ENCODE results near the gene MYL7.

The MYL7 gene

GRCh38 chr7:44140341-44140740, 791 bp downstream of the MYL7 start:
- Histone ChIP-seq H3K9me2 (replicated peaks; ENCODE audit: insufficient read depth, low read length) (no peaks in the 10 kb centered on the region), H3F3A (ENCODE audit: insufficient read depth) (no peaks in the 10 kb centered on the region), H3K27ac (ENCODE audit: low read depth, low read length) (no peak overlapping the region), H4K20me1 (ENCODE audit: low read depth, low read length) (no peaks in the 10 kb centered on the region), H3K9ac (ENCODE audit: low read length) (no peak overlapping the region), H3K36me3 (ENCODE audit: low read length) (no peaks in the 10 kb centered on the region), H3K4me3 (ENCODE audit: insufficient read depth, low read length, poor library complexity, severe bottlenecking) (no peak overlapping the region), H3K27me3 (ENCODE audit: low read length) (no peaks in the 10 kb centered on the region), H2AFZ (ENCODE audit: low read depth, low read length, severe bottlenecking) (no peak overlapping the region), H3K9me3 (ENCODE audit: insufficient read depth, low read length) (no peaks in the 10 kb centered on the region), H3K79me2 (ENCODE audit: insufficient read depth, low read length) (no peaks in the 10 kb centered on the region), H3K4me2 (ENCODE audit: low read depth, low read length, poor library complexity, severe bottlenecking) (no peak overlapping the region)
- TF ChIP-seq EZH2phosphoT487 (conservative IDR thresholded peaks at IDR 0.05; ENCODE audit: low read length) (no peak), CTCF (IDR thresholded peaks at IDR 0.05; ENCODE audit: insufficient read depth, low read length, poor library complexity, severe bottlenecking) (no peak)

- Histone ChIP-seq H3K9ac (ENCODE audit: low read length) (no peak overlapping the region), H3K36me3 (ENCODE audit: low read length) (no peaks in the 10 kb centered on the region), H2AFZ (ENCODE audit: low read depth, low read length, severe bottlenecking) (no peak overlapping the region), H4K20me1 (ENCODE audit: low read depth, low read length) (no peaks in the 10 kb centered on the region), H3F3A (ENCODE audit: insufficient read depth) (no peaks in the 10 kb centered on the region), H3K9me3 (ENCODE audit: insufficient read depth, low read length) (no peaks in the 10 kb centered on the region), H3K27me3 (ENCODE audit: low read length) (no peaks in the 10 kb centered on the region), H3K79me2 (ENCODE audit: insufficient read depth, low read length) (no peaks in the 10 kb centered on the region), H3K9me2 (replicated peaks; ENCODE audit: insufficient read depth, low read length) (no peaks in the 10 kb centered on the region), H3K4me2 (ENCODE audit: low read depth, low read length, poor library complexity, severe bottlenecking) (no peak overlapping the region), H3K27ac (ENCODE audit: low read depth, low read length) (no peak overlapping the region), H3K4me3 (ENCODE audit: insufficient read depth, low read length, poor library complexity, severe bottlenecking) (no peak overlapping the region)
- TF ChIP-seq EZH2phosphoT487 (conservative IDR thresholded peaks at IDR 0.05; ENCODE audit: low read length) (no peak), CTCF (IDR thresholded peaks at IDR 0.05; ENCODE audit: insufficient read depth, low read length, poor library complexity, severe bottlenecking) (no peak)
Measured at GRCh38 chr7:44139311-44140010, 1.7 kb downstream of the MYL7 start.

- Histone ChIP-seq H3K27me3 (ENCODE audit: low read length) (no peaks in the 10 kb centered on the region), H3K9ac (ENCODE audit: low read length) (no peak overlapping the region), H3K4me3 (ENCODE audit: insufficient read depth, low read length, poor library complexity, severe bottlenecking) (no peak overlapping the region), H3K36me3 (ENCODE audit: low read length) (no peaks in the 10 kb centered on the region), H4K20me1 (ENCODE audit: low read depth, low read length) (no peaks in the 10 kb centered on the region), H3K4me2 (ENCODE audit: low read depth, low read length, poor library complexity, severe bottlenecking) (no peak overlapping the region), H2AFZ (ENCODE audit: low read depth, low read length, severe bottlenecking) (no peak overlapping the region), H3K9me2 (replicated peaks; ENCODE audit: insufficient read depth, low read length) (no peaks in the 10 kb centered on the region), H3F3A (ENCODE audit: insufficient read depth) (no peaks in the 10 kb centered on the region), H3K27ac (ENCODE audit: low read depth, low read length) (no peak overlapping the region), H3K9me3 (ENCODE audit: insufficient read depth, low read length) (no peaks in the 10 kb centered on the region), H3K79me2 (ENCODE audit: insufficient read depth, low read length) (no peaks in the 10 kb centered on the region)
- TF ChIP-seq EZH2phosphoT487 (conservative IDR thresholded peaks at IDR 0.05; ENCODE audit: low read length) (no peak), CTCF (IDR thresholded peaks at IDR 0.05; ENCODE audit: insufficient read depth, low read length, poor library complexity, severe bottlenecking) (no peak)
Measured at GRCh38 chr7:44138698-44139097, 2.4 kb downstream of the MYL7 start.
